Lung (tissue), 12 donors: ENCODE results near the gene EDC3. TPM values are rescaled to one million over a fixed set of nuclear protein-coding genes. Genes with fewer than 3 reads are reported as not detected.

Experiments used
- ATAC-seq: fragments of 200-7000 bp; cut with Tn5 transposase; one replicate; pipeline ENCODE4 v1.9.1; 2020; ENCODE audit warnings: moderate number of reproducible peaks; ENCODE audit not compliant: insufficient read depth, low FRiP score
- DNase-seq, 3 donors: peaks; one replicate each; pipeline ENCODE4 v3.0.0-alpha.2; 2013 to 2017
- H3K27ac ChIP-seq, 2 donors: one replicate each; pipeline ENCODE4 v1.5.1; 2013; ENCODE audit warnings: mild to moderate bottlenecking in 2 of 2, moderate library complexity in 2 of 2, control low read depth in 1 of 2, inconsistent platforms in 1 of 2, low read depth in 1 of 2, low read length in 1 of 2
- H3K27me3 ChIP-seq, 3 donors: one replicate each; pipeline ENCODE4 v1.5.1; 2013; ENCODE audit warnings: low read length in 2 of 3; ENCODE audit not compliant: control insufficient read depth in 3 of 3, insufficient read depth in 3 of 3
- H3K36me3 ChIP-seq, 4 donors: one replicate each; pipeline ENCODE4 v1.5.1; 2013; ENCODE audit warnings: low read length in 4 of 4, mild to moderate bottlenecking in 1 of 4, moderate library complexity in 1 of 4; ENCODE audit not compliant: control insufficient read depth in 4 of 4, insufficient read depth in 4 of 4
- H3K4me1 ChIP-seq, 5 donors: one replicate each; pipeline ENCODE4 v1.5.1; 2013; ENCODE audit warnings: low read length in 5 of 5, mild to moderate bottlenecking in 2 of 5, moderate library complexity in 1 of 5; ENCODE audit not compliant: control insufficient read depth in 5 of 5, insufficient read depth in 5 of 5
- H3K4me3 ChIP-seq: one replicate; pipeline ENCODE4 v1.5.1; 2013; ENCODE audit warnings: mild to moderate bottlenecking, control low read depth, moderate library complexity
- H3K9ac ChIP-seq, 2 donors: one replicate each; pipeline ENCODE4 v1.5.1; 2013; ENCODE audit warnings: low read length in 2 of 2, control low read depth in 1 of 2; ENCODE audit not compliant: insufficient read depth in 1 of 2
- H3K9me3 ChIP-seq, 4 donors: one replicate each; pipeline ENCODE4 v1.5.1; 2013; ENCODE audit warnings: low read length in 3 of 4, mild to moderate bottlenecking in 1 of 4, moderate library complexity in 1 of 4; ENCODE audit not compliant: control insufficient read depth in 4 of 4, insufficient read depth in 3 of 4
- WGBS, 2 donors: extraction: QIAGEN DNeasy Blood & Tissue Kit; methylation state at CpG; one replicate each; pipeline ENCODE4 v1.1.7; 2013; 5-methylcytosine and 5-hydroxymethylcytosine counted together
- polyA plus RNA-seq, 2 donors: library from polyadenylated mRNA; stranded (reverse); fragments of 200-250 nt; gene quantifications; one replicate each; pipeline ENCODE4 v1.2.1, GENCODE V29; 2013
- total RNA-seq, 2 donors: library from RNA; depleted of rRNA in 1 of 2; stranded (reverse); fragments of >200 nt in 1 of 2; gene quantifications; one replicate each; pipeline ENCODE4 v1.2.1, GENCODE V29; 2014 to 2021
- TF ChIP-seq, protein P1 (sequence below): IDR thresholded peaks from 2 replicates; pipeline ENCODE4 v1.5.1; 2012; ENCODE audit warnings: mild to moderate bottlenecking; ENCODE audit errors: control extremely low read depth, extremely low read depth
- donor health status: control.
- donor health status: control.
- donor health status: Bipolar disorder and iron deficiency.
- donor health status: healthy.
- donor health status: DM: yes; HTN: yes; CAD: no.

Gene EDC3
- total and polyA plus RNA-seq, 4 donors = 15.3 to 31.9 (median 22.0) TPM

DNA sequence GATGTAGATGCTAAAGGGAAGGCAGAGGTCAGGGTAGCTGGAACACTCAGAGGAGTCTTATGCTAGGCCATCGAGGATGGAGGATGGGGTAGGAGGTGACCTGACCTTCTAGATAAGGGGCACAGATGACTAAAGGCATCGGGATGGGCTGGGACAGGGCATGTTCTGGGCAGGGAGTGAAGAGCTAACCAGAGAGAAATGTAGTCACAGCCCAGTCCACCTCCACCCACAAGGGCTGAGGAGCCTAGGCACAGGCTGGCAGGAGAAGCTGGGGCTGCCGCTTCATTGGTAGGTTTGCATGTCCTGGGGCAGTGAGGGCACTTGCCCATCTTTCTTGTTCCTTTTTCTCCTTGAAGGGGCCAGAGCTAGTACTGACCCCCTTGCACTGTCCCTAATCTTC, 67.6 kb downstream of the EDC3 start:
- H3K27me3 ChIP-seq = no peaks in the 10 kb centered on the region
- peaks cover 0 to 5% (median 0%) of the 10 kb centered on the region in 5 donors for H3K4me1 ChIP-seq
- 83 to 91% methylated on average over 3 of the region's 3 CpGs for WGBS, 2 donors
- no peak for DNase-seq
- ATAC-seq = no peak
- H3K27ac ChIP-seq = no peak overlapping the region
- peaks cover 36 to 88% (median 58%) of the 10 kb centered on the region in 4 donors for H3K36me3 ChIP-seq
- H3K9ac ChIP-seq = no peak overlapping the region
- TF ChIP-seq, protein P1, sequence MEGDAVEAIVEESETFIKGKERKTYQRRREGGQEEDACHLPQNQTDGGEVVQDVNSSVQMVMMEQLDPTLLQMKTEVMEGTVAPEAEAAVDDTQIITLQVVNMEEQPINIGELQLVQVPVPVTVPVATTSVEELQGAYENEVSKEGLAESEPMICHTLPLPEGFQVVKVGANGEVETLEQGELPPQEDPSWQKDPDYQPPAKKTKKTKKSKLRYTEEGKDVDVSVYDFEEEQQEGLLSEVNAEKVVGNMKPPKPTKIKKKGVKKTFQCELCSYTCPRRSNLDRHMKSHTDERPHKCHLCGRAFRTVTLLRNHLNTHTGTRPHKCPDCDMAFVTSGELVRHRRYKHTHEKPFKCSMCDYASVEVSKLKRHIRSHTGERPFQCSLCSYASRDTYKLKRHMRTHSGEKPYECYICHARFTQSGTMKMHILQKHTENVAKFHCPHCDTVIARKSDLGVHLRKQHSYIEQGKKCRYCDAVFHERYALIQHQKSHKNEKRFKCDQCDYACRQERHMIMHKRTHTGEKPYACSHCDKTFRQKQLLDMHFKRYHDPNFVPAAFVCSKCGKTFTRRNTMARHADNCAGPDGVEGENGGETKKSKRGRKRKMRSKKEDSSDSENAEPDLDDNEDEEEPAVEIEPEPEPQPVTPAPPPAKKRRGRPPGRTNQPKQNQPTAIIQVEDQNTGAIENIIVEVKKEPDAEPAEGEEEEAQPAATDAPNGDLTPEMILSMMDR = no peak
- no peak overlapping the region for H3K4me3 ChIP-seq
- no peaks in the 10 kb centered on the region for H3K9me3 ChIP-seq

DNA sequence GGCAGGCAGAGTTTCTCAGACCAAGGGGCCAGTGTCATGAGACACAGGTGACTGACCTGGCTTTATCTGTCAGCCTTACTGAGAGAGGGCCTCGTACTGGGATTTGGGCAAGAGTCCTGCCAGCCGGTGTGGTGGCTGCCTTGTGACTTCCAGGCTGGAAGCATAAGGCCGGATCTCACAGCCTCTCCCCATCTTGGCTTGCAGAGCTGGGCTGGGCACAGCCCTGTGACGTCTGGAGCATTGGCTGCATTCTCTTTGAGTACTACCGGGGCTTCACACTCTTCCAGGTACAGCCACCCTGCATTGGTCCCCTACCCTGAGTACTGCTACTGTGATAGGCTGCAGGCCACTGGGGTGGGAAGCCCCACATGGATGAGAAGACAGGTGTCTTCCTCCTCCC, 68.1 kb downstream of the EDC3 start:
- Histone ChIP-seq H3K4me3 (no peak overlapping the region), H3K9ac (no peak overlapping the region), H3K36me3 (peaks cover 39 to 88% (median 59%) of the 10 kb centered on the region in 4 donors), H3K27me3 (no peaks in the 10 kb centered on the region), H3K4me1 (peaks cover 0 to 6% (median 0%) of the 10 kb centered on the region in 5 donors), H3K9me3 (no peaks in the 10 kb centered on the region), H3K27ac (no peak overlapping the region)
- TF ChIP-seq, protein P1 = no peak
- 83 to 84% methylated on average over 5 of the region's 5 CpGs for WGBS, 2 donors
- ATAC-seq = no peak
- DNase-seq = no peak

DNA sequence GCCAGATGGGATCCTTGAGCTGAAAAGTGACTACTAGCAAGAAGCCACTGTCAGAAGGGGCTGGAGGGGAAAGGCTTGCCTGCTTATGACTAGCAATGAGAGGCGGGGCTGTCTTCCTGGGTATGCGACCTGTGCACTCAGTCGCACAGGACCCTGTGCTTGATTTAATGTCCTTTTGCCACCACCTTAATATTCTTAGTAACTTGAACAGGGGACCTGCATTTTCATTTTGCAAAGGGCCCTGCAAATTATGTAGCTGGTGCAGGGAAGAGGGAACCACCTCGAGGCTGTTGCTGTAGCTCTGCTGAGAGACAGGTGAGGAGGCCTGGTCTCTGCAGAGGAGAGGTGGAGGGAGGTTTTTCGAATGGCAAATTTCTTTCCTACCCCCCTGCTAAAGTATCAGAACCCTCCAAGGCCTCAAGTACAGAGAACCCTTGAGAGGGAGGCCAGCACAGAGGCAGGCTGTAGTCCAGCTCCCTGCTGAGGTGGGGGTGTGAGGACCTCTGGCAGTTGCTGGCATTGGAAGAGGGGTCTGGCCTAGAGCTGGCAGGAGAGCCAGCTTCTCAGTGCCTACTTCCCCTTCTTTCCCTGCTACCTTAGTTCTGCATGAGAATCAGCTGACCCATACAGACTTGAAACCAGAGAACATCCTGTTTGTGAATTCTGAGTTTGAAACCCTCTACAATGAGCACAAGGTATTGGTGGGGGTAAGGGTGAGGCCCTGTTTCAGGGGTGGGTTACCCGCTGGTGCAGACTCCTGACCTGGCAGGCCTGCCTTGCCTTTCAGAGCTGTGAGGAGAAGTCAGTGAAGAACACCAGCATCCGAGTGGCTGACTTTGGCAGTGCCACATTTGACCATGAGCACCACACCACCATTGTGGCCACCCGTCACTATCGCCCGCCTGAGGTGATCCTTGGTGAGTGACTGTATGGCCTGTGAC, 68.8 kb downstream of the EDC3 start:
- Histone ChIP-seq H3K27me3 (no peaks in the 10 kb centered on the region), H3K9me3 (no peaks in the 10 kb centered on the region), H3K27ac (no peak overlapping the region), H3K4me1 (peaks cover 0 to 6% (median 0%) of the 10 kb centered on the region in 5 donors), H3K36me3 (peaks cover 42 to 87% (median 60%) of the 10 kb centered on the region in 4 donors), H3K4me3 (no peak overlapping the region), H3K9ac (no peak overlapping the region)
- WGBS, 2 donors = 77 to 84% methylated on average over 10 of the region's 10 CpGs
- TF ChIP-seq, protein P1 = no peak
- ATAC-seq = no peak
- no peak for DNase-seq
